ENCODE results near the gene CREB3L1.

The CREB3L1 gene

DNA sequence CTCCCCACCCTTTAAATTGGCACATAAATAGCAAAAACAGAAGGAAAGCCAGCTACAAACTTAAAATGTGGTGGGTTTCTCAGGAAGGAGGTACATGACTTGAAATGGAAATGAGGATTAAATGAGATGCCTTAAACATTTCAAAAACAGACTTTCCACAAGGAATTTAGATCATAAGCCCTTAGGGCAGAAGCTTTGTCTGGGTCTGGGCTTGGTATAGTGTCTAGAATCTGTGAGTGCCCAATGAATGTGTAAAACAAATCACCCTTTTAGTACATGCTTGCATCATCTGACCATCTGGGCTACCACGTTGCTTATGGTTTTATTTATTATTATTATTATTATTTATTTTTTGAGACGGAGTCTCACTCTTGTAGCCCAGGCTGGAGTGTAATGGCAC is 37.1 kb upstream of the CREB3L1 start:
- TF ChIP-seq ZBTB7A (IDR thresholded peaks at IDR 0.05; ENCODE audit: low read depth) (no peak), TAF1 (IDR thresholded peaks at IDR 0.05; ENCODE audit: low read depth) (no peak), MAX (IDR thresholded peaks at IDR 0.05) (no peak), NFIC (IDR thresholded peaks at IDR 0.05) (no peak), FOXM1 (IDR thresholded peaks at IDR 0.05; ENCODE audit: borderline replicate concordance, low read depth) (no peak), CREB1 (IDR thresholded peaks at IDR 0.05; ENCODE audit: low read depth) (no peak), RAD21 (IDR thresholded peaks at IDR 0.05; ENCODE audit: low read depth) (no peak)
- TF ChIP-seq, protein P1, sequence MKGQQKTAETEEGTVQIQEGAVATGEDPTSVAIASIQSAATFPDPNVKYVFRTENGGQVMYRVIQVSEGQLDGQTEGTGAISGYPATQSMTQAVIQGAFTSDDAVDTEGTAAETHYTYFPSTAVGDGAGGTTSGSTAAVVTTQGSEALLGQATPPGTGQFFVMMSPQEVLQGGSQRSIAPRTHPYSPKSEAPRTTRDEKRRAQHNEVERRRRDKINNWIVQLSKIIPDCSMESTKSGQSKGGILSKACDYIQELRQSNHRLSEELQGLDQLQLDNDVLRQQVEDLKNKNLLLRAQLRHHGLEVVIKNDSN (IDR thresholded peaks at IDR 0.05) = no peak

- no peak for TF ChIP-seq CEBPB (IDR thresholded peaks at IDR 0.05)
These were observed 36.6 kb upstream of the CREB3L1 start for GRCh38 chr11:46240861-46241260.

GRCh38 chr11:46242041-46242951 is 35.2 kb upstream of the CREB3L1 start:
- TF ChIP-seq NFIC (IDR thresholded peaks at IDR 0.05) = 0 out of 2 replicates have a peak, but pooled peaks have one; percentile 25
- TF ChIP-seq MAX (IDR thresholded peaks at IDR 0.05) = no peak

- TF ChIP-seq EGR1 (IDR thresholded peaks at IDR 0.05) (no peak), YY1 (IDR thresholded peaks at IDR 0.05; ENCODE audit: low read depth) (peak; percentile 56; the same call in 1 of the 2 replicates), TCF12 (IDR thresholded peaks at IDR 0.05; ENCODE audit: low read depth) (peak; percentile 38; the same call in 1 of the 2 replicates), ZBTB7A (IDR thresholded peaks at IDR 0.05; ENCODE audit: low read depth) (no peak), EP300 (IDR thresholded peaks at IDR 0.05; ENCODE audit: borderline replicate concordance) (no peak), REST (IDR thresholded peaks at IDR 0.05; ENCODE audit: low read depth) (no peak), MAX (IDR thresholded peaks at IDR 0.05) (peak; percentile 85), CREB1 (IDR thresholded peaks at IDR 0.05; ENCODE audit: low read depth) (no peak), NFIC (IDR thresholded peaks at IDR 0.05) (no peak), CEBPB (IDR thresholded peaks at IDR 0.05) (peak; percentile 98), RAD21 (IDR thresholded peaks at IDR 0.05; ENCODE audit: low read depth) (no peak), TAF1 (IDR thresholded peaks at IDR 0.05; ENCODE audit: low read depth) (peak; percentile 92)
These were observed 34.3 kb upstream of the CREB3L1 start for GRCh38 chr11:46242952-46243795.

DNA sequence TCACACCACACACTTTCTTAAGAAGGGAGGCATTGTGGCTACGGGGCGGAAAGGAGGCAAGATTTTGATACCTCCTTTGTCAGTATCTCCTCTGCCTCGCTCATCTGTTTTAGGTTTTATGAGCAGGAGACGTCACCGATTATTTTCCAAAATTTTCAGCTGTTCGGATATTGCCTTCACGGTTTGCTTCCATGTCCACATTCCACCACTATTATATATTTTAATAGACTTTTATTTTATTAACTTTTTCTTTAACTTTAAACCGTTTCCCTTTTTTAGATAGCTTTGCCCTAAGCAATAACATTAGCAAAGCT is 33.7 kb upstream of the CREB3L1 start:
- TF ChIP-seq RAD21 (IDR thresholded peaks at IDR 0.05; ENCODE audit: low read depth) = no peak
- no peak for TF ChIP-seq EP300 (IDR thresholded peaks at IDR 0.05; ENCODE audit: borderline replicate concordance)
- no peak for TF ChIP-seq FOXM1 (IDR thresholded peaks at IDR 0.05; ENCODE audit: borderline replicate concordance, low read depth)
- TF ChIP-seq YY1 (IDR thresholded peaks at IDR 0.05; ENCODE audit: low read depth) = no peak
- no peak for TF ChIP-seq ZBTB7A (IDR thresholded peaks at IDR 0.05; ENCODE audit: low read depth)
- no peak for TF ChIP-seq TEAD4 (IDR thresholded peaks at IDR 0.05)

DNA sequence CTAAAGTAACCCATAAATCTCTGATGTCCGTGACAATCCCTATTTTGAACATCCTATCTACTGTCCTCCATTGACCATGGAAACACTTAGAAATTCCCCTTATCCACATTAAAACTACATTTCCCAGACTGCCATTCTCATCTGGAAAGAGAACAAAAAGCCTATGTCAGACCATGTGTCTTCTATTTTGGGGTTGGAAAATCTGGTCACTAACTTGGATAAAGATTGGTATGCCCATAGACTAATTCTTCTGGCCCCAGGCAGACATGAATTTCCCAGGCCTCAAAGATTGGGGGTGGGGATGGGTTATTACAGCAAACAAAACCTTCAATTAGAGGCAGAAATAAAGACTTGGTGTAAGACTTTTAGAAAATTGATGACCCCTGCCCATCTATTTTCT is 30.9 kb upstream of the CREB3L1 start:
- TF ChIP-seq EP300 (IDR thresholded peaks at IDR 0.05; ENCODE audit: borderline replicate concordance) (no peak), TEAD4 (IDR thresholded peaks at IDR 0.05) (no peak), EGR1 (IDR thresholded peaks at IDR 0.05) (no peak), RAD21 (IDR thresholded peaks at IDR 0.05; ENCODE audit: low read depth) (no peak), CEBPB (IDR thresholded peaks at IDR 0.05) (no peak), CREB1 (IDR thresholded peaks at IDR 0.05; ENCODE audit: low read depth) (no peak), NFIC (IDR thresholded peaks at IDR 0.05) (no peak), TCF12 (IDR thresholded peaks at IDR 0.05; ENCODE audit: low read depth) (no peak), MAX (IDR thresholded peaks at IDR 0.05) (no peak), FOXM1 (IDR thresholded peaks at IDR 0.05; ENCODE audit: borderline replicate concordance, low read depth) (no peak), TAF1 (IDR thresholded peaks at IDR 0.05; ENCODE audit: low read depth) (no peak), REST (IDR thresholded peaks at IDR 0.05; ENCODE audit: low read depth) (no peak), ZBTB7A (IDR thresholded peaks at IDR 0.05; ENCODE audit: low read depth) (no peak), YY1 (IDR thresholded peaks at IDR 0.05; ENCODE audit: low read depth) (no peak)
- TF ChIP-seq, protein P1 (IDR thresholded peaks at IDR 0.05) = no peak
